Measurements from ENCODE around the gene LRBA.

LRBA gene

DNA sequence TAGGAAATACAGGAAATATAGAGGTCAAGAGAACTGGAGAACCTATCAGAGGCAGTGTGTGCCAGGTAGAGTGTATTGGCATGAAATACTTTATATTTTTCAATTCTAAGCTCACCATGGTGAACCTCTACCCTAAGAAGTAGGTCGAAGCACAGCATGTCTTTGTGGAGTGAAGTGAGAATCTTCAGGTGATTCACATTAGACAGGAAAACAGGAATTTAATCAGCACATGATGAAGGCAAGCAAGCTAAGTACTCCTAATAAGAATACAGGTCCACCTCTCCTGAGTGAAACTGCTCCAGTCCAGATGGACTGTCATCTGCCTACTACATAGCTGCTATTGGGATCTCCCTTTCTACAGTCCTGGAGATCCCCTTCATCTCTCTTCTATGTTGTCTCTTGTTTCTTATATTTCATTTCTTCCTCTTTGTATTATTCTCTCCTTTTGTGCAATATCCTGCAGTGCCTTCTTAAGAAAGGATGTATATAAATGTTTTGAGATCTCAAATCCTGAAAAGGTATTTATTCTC is 159.0 kb downstream of the LRBA start:
- no peak for DNase-seq

- no peak for DNase-seq
Observed at GRCh38 chr4:150854600-150854999, 160.5 kb downstream of the LRBA start.

- DNase-seq = no peak
Observed at GRCh38 chr4:150853882-150854281, 161.2 kb downstream of the LRBA start.

GRCh38 chr4:150852216-150852615 is 162.9 kb downstream of the LRBA start:
- no peak for DNase-seq

DNA sequence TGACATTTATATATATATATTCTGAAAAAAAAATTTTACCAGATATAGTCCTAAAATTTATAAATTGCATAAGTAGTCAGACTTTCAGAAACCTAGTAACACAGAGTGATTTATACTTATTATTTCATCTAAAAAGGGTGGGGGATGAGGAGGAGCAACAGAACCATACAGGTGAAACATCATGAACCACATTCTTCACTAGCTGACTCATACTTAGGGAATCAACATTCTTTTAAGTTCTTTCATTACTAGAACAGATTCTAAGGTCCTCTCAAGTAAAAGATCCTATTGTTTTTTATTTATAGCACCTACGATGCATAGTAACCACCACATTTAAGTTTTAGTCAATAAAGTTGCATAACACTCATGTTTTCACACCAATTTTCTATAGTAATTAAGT is 166.1 kb downstream of the LRBA start:
- DNase-seq = no peak

- no peak for DNase-seq
Observed at GRCh38 chr4:150828159-150828558, 186.9 kb downstream of the LRBA start.

DNA sequence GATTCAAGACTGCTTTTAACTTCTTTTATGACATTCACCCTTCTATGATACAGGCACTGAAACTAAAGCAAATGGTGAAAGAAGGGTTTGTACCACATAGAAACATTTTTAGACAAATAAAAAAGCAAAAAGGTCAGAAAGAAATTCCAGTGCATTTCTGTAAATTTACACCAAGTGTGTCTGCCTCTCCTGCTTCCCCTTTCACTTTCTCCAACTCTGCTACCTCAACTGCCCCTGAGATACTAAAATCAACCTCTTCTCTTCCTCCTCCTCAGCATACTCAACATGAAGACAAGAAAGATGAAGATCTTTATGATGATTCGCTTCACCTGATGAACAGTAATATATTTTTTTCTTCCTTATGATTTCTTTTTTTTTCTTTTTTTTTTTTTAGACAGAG is 187.9 kb downstream of the LRBA start:
- DNase-seq = no peak

- no peak for DNase-seq
Observed at GRCh38 chr4:150826306-150826705, 188.8 kb downstream of the LRBA start.

DNA sequence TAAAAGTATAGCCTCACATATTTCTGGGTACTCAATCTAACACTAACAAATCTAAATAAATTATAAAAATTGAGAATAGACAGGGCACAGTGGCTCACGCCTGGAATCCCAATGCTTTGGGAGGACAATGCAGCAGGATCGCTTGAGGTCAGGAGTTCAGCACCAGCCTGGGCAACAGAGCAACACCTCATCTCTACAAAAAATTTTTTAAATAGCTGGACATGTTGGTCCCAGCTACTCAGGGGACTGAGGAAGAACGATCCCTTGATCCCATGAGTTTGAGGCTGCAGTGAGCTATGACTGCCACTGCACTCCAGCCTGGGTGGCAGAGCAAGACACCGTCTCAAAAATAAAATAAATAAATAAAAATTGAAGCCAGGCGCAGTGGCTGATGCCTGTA is 192.7 kb downstream of the LRBA start:
- DNase-seq = no peak

DNA sequence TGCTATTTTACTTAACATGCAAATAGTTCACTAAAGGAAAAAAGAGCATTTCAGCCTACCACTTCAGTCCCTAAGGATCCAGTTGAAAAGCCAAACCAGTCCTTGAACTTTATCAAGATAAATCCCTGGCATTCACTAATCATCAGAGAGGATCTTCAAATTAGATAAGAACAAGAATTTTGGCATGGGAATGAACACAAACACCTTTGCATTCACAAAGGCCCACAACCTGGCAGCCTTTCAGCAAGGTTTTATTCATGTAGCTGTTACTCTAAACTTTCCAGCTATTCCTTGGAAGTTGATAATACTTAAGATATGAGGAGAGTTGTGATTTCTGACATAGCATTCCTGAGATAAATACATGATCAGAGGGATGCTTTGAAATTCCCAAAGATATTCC is 193.4 kb downstream of the LRBA start:
- no peak for DNase-seq

- DNase-seq = no peak
Observed at GRCh38 chr4:150820409-150820808, 194.7 kb downstream of the LRBA start.

DNA sequence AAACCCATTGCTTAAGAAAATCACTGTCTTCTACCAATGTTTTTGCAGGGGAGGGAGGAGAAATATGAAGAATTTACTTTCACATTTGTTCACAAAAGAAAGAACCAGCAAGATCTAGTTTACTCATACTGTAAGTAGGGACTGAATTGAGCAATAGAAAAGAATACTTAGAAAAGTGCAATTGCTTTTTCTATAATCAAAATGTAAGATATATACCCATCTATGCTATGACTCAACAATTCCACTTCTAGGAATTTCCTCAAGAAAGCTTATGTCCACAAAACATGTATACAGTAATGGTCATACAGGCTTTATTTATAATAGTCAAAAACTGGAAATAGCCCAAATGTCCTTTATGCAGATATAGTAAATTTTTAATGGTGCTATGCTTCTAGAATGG is 196.4 kb downstream of the LRBA start:
- DNase-seq = no peak

- DNase-seq = no peak
Observed at GRCh38 chr4:150817804-150818528, 197.1 kb downstream of the LRBA start.

DNA sequence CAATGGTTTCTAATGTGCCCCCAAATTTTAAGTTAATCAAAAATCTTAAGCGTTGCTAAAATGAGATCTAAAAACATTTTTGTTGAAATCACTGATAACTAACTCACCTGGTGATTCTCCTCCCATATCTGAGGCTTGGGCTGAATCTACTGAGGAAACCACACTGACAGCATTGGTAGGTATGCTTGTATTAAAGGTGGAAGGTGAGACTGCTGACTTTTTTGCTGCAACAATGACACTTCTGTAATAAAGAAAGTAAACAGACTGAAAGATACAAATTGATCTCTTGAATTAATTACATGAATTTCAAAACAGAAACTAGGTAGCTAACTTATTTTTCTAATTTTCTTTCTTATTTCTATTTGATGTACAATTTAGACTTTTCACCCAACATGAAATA is 198.1 kb downstream of the LRBA start:
- no peak for DNase-seq

GRCh38 chr4:150816491-150816890 is 198.6 kb downstream of the LRBA start:
- DNase-seq = no peak

GRCh38 chr4:150814873-150815272 is 200.2 kb downstream of the LRBA start:
- no peak for DNase-seq

DNA sequence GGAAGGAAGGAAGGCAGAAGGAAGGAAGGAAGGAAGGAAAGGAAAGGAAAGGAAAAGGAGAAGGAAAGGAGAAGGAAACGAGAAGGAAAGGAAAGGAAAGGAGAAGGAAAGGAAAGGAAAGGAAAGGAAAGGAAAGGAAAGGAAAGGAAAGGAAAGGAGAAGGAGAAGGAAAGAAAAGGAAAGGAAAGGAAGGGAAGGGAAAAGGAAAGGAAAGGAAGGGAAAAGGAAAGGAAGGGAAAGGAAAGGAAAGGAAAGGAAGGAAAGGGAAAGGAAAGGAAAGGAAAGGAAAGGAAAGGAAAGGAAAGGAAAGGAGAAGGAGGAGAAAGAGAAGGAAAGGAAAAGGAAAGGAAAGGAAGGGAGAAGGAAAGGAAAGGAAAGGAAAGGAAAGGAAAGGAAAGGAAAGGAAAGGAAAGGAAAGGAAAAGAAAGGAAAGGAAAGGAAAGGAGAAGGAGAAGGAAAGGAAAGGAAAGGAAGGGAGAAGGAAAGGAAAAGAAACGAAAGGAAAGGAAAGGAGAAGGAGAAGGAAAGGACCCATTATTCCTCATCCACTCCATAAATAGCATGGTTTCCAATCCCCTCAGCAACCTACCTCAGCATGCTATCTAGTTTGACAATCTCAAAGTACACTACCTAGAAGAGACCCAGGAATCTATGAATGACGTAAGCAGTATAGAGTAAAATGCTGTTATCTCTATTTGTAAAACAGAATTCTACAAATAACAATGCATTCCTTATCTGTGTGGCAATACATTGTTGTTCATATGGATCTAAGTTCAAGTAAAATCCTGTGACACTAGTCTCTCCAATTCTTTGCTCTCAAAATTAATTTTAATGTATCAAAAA is 209.7 kb downstream of the LRBA start:
- DNase-seq = no peak

DNA sequence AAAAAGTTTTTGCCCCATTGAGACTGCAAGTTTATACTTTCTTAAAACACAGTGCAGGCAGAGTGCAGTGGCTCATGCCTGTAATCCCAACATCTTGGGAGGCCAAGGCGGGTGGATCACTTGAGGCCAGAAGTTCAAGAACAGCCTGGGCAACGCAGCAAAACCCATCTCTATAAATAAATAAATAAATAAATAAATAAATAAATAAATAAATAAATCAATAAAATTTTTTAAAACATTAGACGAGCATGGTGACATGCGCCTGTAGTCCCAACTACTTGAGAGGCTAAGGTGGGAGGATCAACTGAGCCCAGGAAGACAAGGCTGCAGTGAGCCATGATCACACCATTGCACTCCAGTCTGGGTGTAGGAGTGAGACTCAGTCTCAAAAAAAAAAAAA is 213.3 kb downstream of the LRBA start:
- DNase-seq = no peak

DNA sequence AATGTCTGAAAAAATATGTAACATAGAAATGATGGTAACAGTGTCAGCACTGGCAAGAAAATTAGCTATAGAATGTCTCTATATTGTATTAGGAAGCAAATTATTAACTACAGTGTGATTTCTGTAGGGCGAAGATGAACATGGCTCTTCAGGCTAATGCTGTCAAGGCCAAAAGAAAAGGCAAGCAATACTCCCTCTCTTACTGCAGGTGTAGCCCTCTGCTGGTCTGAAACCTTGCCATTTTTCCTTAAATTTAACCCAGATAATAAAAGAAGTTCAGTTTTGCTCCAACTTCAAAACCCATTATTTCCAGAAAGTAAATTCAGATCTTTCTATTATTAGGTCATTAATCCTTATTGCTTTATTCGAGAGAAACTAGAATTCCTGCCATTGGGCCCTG is 215.9 kb downstream of the LRBA start:
- DNase-seq = no peak

GRCh38 chr4:150794706-150795105 is 220.4 kb downstream of the LRBA start:
- no peak for DNase-seq

GRCh38 chr4:150789864-150790263 is 225.2 kb downstream of the LRBA start:
- DNase-seq = no peak

DNA sequence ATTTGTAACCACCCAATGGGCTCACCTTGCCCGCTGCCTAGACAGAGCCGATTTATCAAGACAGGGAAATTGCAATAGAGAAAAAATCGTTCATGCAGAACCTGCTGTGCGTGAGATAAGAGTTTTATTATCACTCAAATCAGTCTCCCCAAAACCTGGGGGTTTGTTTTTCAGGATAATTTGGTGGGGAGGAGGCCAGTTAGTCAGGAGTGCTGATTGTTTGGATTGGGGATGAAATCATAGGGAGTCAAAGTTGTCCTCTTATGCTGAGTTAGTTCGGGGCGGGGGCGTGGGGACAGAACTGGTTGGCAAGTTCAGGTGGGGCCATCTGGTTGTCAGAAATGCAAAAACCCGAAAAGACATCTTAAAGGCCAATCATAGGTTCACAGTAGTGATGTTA is 230.1 kb downstream of the LRBA start:
- no peak for DNase-seq

- DNase-seq = no peak
Observed at GRCh38 chr4:150784305-150784704, 230.8 kb downstream of the LRBA start.

DNA sequence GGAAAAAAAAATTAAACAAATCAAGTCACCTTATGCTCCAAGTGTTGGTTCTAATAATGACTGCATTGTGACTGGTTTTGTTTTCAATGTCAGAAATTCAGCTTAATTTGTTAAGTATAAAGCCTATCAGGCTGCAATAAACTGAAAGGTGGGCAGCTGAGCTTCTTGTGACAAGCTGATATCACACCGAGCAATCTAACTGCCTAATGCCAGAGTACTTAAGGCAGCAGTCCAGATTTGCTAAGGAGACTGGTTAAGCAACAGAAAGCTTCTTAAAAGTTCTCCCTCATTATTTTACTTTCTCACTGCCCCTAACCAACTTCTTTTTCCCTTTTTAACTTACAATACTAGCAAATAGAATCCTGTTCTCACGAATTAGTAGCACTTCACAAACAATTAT is 232.2 kb downstream of the LRBA start:
- no peak for DNase-seq

All from NCI-H1417 treated with DMSO at 0.1 percent for 48 hours (cell line).